Measurements from ENCODE around the gene ZDHHC5. TPM values are rescaled to one million over a fixed set of nuclear protein-coding genes. Genes with fewer than 3 reads are reported as not detected.
"Not testable (repeated sequence)": the region's sequence is repeated elsewhere in the genome, so short reads cannot be mapped to it uniquely, and the experiment has no call there.

The ZDHHC5 gene
- total RNA-seq, 2 experiments from 2014 or later: 76.3 to 78.4 TPM

DNA sequence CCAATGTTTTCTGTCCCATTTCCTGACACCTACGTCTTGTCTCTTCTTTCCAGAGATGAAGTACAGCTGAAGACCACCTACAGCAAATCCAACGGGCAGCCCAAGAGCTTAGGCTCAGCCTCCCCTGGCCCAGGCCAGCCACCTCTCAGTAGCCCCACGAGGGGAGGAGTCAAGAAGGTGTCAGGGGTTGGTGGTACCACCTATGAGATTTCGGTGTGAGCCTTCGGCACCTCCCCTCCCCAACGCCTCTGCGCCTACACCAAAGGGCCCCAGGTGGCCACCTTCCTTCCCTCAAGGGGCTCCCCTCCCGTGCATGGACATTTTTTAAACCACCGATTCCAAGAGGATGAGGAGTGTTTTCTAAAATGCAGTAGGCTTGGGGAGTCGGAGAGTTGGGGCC lies 31.9 kb downstream of the ZDHHC5 start:
- POLR2A ChIA-PET: no interaction called here
- H3K4me1 Mint-ChIP-seq: no peaks in the 10 kb centered on the region
- no peaks in the 10 kb centered on the region for H3K9me3 Mint-ChIP-seq
- DNase-seq: no peak
- H3K4me3 Mint-ChIP-seq: no peak overlapping the region
- no peak overlapping the region for H3K27ac Mint-ChIP-seq
- no peak for ATAC-seq (ENCODE audit: low read depth)
- peaks cover 34% of the 10 kb centered on the region for H3K36me3 Mint-ChIP-seq
- H3K27me3 Mint-ChIP-seq: no peaks in the 10 kb centered on the region

DNA sequence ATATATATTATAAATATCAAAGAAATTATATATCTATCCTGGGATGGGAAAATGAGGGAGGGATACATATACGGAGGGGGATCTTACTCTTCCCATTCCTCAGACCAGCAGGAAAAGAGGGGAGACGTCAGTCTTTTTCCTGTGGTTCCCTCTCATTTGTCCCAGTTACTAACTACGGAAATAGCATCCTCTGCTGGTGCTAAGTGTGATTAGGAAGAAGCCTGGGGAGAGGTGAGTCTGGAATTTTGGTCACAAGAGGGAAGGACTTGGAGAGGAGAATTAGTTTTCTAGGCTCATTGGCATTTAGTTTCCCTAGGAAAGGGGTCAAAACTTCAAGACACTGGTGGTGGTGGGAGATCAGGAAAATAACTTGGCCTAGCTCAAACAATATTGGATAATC lies 32.5 kb downstream of the ZDHHC5 start:
- no peaks in the 10 kb centered on the region for H3K27me3 Mint-ChIP-seq
- H3K9me3 Mint-ChIP-seq: no peaks in the 10 kb centered on the region
- H3K4me1 Mint-ChIP-seq: no peaks in the 10 kb centered on the region
- no peak overlapping the region for H3K4me3 Mint-ChIP-seq
- peaks cover 34% of the 10 kb centered on the region for H3K36me3 Mint-ChIP-seq
- ATAC-seq (ENCODE audit: low read depth): no peak
- H3K27ac Mint-ChIP-seq: no peak overlapping the region
- no peak for DNase-seq
- POLR2A ChIA-PET: interaction anchor here (1.1 kb wide), 1 partner anchor 11 kb away, joined by 4 read pairs; the partner anchor contains the start of gene MED19

DNA sequence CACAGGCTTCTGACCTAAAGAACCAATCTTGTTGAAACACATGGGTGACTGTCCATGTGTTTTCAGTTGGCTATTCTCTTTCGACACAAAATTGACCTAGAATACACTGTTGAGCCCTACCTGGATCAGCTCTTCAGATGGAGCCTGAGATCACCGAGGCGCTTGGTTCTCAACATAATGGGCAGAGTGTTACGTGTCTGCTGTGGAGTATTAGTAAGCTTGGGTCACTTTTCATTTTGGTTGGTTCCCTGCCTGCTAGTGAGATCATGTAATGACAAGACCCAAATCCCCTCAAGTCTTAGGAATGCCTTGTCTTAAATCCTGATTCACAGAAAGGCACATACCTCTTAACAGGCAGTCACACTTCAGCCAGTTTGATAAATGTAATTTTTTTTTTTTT lies 35.4 kb downstream of the ZDHHC5 start:
- no peaks in the 10 kb centered on the region for H3K27me3 Mint-ChIP-seq
- H3K4me3 Mint-ChIP-seq: no peak overlapping the region
- DNase-seq (no peak), ATAC-seq (ENCODE audit: low read depth) (no peak)
- peaks cover 27% of the 10 kb centered on the region for H3K36me3 Mint-ChIP-seq
- H3K27ac Mint-ChIP-seq: no peak overlapping the region
- no peaks in the 10 kb centered on the region for H3K9me3 Mint-ChIP-seq
- H3K4me1 Mint-ChIP-seq: peaks cover 4% of the 10 kb centered on the region
- POLR2A ChIA-PET: interaction anchor here (0.7 to 1.2 kb wide), 3 partner anchors 8 to 36 kb away, joined by 5 to 7 read pairs (median 6); partner anchors contain the start of gene MED19

GRCh38 chr11:57704932-57705331 lies 37.0 kb downstream of the ZDHHC5 start:
- Mint-ChIP-seq H3K4me1 (peaks cover 12% of the 10 kb centered on the region), H3K36me3 (peaks cover 21% of the 10 kb centered on the region), H3K27me3 (no peaks in the 10 kb centered on the region), H3K4me3 (no peak overlapping the region), H3K9me3 (no peaks in the 10 kb centered on the region), H3K27ac (no peak overlapping the region)
- ATAC-seq (ENCODE audit: low read depth): no peak
- DNase-seq: no peak
- POLR2A ChIA-PET: no interaction called here

DNA sequence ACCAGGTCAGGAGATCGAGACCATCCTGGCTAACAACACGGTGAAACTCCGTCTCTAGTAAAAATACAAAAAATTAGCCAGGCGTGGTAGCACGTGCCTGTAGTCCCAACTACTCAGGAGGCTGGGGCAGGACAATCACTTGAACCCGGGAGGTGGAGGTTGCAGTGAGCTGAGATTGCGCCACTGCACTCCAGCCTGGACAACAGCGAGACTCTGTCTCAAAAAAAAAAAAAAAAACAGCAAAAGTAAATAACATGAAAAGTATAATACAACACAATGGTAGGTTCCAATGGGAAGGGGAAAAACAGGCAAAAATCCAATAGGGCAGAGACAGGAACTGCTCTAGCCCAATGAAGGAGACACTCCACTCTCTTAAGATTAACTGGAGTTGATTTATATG lies 37.5 kb downstream of the ZDHHC5 start:
- H3K4me3 Mint-ChIP-seq; ATAC-seq (ENCODE audit: low read depth); H3K9me3 Mint-ChIP-seq; H3K27ac Mint-ChIP-seq; POLR2A ChIA-PET; H3K27me3 Mint-ChIP-seq; DNase-seq: not testable (repeated sequence)
- Mint-ChIP-seq H3K36me3 (peaks cover 22% of the 10 kb centered on the region), H3K4me1 (peaks cover 15% of the 10 kb centered on the region)

DNA sequence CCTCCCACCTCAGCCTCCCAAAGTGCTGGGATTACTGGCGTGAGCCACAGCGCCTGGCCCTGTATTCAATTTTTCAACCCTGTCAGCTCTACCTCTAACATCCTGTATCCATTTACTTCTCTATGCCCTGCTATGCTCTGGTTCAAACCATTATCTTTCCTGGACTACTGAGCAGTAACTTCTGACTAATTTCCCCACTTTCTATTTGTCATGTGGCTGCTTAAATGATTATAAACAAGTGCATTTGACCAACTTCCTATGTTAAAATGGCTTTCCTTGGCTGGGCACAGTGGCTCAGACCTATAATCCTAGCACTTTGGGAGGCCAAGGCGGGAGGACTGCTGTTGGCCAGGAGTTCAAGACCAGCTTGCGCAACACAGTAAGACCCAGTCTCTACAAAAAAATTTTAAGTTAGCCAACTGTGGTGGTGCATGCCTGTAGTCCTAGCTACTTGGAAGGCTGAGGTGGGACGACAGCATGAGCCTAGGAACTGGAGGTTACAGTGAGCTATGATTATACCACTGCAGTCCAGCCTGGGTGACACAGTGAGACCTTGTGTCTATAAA lies 42.0 kb downstream of the ZDHHC5 start:
- DNase-seq (no peak), ATAC-seq (ENCODE audit: low read depth) (no peak)
- Mint-ChIP-seq H3K9me3 (no peaks in the 10 kb centered on the region), H3K27ac (no peak overlapping the region), H3K4me1 (peaks cover 36% of the 10 kb centered on the region), H3K4me3 (no peak overlapping the region), H3K27me3 (no peaks in the 10 kb centered on the region), H3K36me3 (peaks cover 6% of the 10 kb centered on the region)
- POLR2A ChIA-PET: interaction anchor here (1.0 kb wide), 1 partner anchor 8 kb away, joined by 3 read pairs; no protein-coding TSS in a partner anchor

DNA sequence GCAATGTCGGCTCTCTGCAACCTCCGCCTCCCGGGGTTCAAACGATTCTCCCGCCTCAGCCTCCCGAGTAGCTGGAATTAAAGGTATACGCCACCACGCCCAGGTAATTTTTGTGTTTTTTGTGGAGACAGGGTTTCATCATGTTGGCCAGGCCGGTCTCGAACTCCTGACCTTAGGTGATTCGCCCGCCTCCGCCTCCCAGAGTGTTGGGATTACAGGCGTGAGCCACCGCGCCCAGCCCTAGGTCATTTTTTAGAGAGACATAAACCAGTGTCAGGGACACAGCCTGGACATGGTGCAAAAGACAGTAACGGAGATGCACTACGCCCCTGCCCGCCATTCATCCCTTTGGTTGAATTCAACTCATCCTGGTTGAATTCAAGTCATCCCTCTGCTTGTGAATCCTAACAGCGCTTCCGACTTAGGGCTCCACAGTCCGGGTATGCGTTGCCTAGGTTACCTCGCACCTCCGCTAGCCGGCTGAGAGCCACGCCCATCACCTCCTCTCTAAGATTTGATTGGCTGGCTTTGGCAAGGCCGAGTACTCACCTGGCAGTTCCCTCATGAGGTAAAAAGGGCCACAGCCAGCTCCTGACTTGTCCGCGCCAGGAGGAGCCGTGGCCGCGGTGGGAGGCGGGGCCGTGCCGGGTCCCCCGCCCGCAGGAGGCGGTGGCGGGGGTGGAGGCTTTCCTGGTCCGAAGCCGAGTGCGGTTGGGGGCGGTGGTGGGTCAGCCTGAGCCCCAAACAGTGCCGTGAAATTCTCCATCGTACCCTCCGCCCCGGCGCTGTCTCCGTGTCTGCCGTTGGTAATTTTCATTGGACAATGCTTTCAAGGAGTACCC lies 43.7 kb downstream of the ZDHHC5 start, which contains the start of gene MED19:
TSS of gene MED19 (minus strand) at position 802 of the 842 bp plus-strand sequence. CDS start at position 766, 36 bp downstream.
- DNase-seq: peak; percentile 78
- Mint-ChIP-seq H3K27me3 (no peaks in the 10 kb centered on the region), H3K4me3 (peak within 1 kb of the TSS; percentile 97), H3K36me3 (peaks cover 6% of the 10 kb centered on the region), H3K9me3 (no peaks in the 10 kb centered on the region), H3K4me1 (peaks cover 36% of the 10 kb centered on the region), H3K27ac (peak within 1 kb of the TSS; percentile 93)
- ATAC-seq (ENCODE audit: low read depth): peak; percentile 41
- POLR2A ChIA-PET: interaction anchor here (0.6 to 2.9 kb wide), 9 partner anchors 8 to 222 kb away, joined by 3 to 17 read pairs (median 5); partner anchors contain the start of gene SELENOH

DNA sequence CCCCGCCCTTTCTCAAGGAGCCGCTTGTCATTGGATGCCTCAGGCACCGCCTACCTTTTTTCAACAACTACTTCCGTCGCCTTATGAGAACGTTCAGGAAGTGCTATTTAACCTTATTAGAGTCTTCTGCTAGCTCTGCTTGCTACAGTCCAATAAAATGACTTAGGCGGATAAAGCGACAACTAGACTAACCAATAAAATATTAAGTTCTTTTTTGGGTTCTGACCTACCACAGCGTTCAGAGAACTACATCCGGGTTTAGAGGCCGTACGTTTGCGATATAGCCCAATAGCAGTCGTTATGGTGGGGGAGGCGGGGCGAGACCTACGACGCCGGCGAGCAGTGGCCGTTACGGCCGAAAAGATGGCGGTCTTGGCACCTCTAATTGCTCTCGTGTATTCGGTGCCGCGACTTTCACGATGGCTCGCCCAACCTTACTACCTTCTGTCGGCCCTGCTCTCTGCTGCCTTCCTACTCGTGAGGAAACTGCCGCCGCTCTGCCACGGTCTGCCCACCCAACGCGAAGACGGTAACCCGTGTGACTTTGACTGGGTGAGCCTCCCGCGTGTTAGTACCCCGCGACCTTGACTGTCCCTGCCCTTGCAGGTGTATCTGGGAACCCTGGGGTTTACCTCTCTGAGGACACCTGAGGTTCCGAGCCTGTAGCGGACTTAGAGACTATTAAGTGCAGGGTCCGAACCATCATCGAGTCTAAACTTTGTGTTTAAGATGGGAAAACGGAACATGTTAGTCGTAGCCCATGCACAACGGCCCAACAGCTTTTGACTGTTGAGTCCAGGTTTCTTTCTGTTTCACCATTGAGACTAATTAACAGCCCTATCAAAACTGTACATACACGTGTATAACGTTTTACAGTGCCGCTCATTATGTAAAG lies 44.6 kb downstream of the ZDHHC5 start, which contains the start of gene TMX2:
TSS of gene TMX2 (plus strand) at position 338 of the 895 bp plus-strand sequence. CDS start at position 364, 26 bp downstream.
- POLR2A ChIA-PET: interaction anchor here (0.6 to 2.9 kb wide), 9 partner anchors 9 to 223 kb away, joined by 3 to 17 read pairs (median 5); partner anchors contain the start of gene SELENOH
- H3K4me1 Mint-ChIP-seq: peaks cover 36% of the 10 kb centered on the region
- peak within 1 kb of the TSS; percentile 93 for H3K27ac Mint-ChIP-seq
- ATAC-seq (ENCODE audit: low read depth): peak; percentile 96
- no peaks in the 10 kb centered on the region for H3K27me3 Mint-ChIP-seq
- peaks cover 7% of the 10 kb centered on the region for H3K36me3 Mint-ChIP-seq
- peak within 1 kb of the TSS; percentile 97 for H3K4me3 Mint-ChIP-seq
- peak; percentile 86 for DNase-seq
- no peaks in the 10 kb centered on the region for H3K9me3 Mint-ChIP-seq

- H3K27me3 Mint-ChIP-seq: no peaks in the 10 kb centered on the region
- no peaks in the 10 kb centered on the region for H3K9me3 Mint-ChIP-seq
- H3K36me3 Mint-ChIP-seq: peaks cover 8% of the 10 kb centered on the region
- ATAC-seq (ENCODE audit: low read depth) (no peak), DNase-seq (no peak)
- peak overlapping the region; percentile 97 for H3K4me3 Mint-ChIP-seq
- peaks cover 28% of the 10 kb centered on the region for H3K4me1 Mint-ChIP-seq
- H3K27ac Mint-ChIP-seq: peak overlapping the region; percentile 93
- POLR2A ChIA-PET: interaction anchor here (1.0 kb wide), 2 partner anchors 18 to 28 kb away, joined by 6 read pairs; partner anchors contain the start of gene SELENOH
Measured at GRCh38 chr11:57713835-57714234, 45.9 kb downstream of the ZDHHC5 start.

DNA sequence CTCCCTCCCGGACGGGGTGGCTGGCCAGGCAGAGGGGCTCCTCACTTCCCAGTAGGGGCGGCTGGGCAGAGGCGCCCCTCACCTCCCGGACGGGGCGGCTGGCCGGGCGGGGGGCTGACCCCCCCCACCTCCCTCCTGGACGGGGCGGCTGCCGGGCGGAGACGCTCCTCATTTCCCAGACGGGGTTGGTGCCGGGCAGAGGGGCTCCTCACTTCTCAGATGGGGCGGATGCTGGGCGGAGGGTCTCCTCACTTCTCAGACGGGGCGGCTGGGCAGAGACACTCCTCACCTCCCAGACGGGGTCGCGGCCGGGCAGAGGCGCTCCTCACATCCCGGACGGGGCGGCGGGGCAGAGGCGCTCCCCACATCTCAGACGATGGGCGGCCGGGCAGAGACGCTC lies 48.8 kb downstream of the ZDHHC5 start:
- DNase-seq; H3K4me3 Mint-ChIP-seq; H3K27me3 Mint-ChIP-seq; H3K9me3 Mint-ChIP-seq; POLR2A ChIA-PET; H3K27ac Mint-ChIP-seq; ATAC-seq (ENCODE audit: low read depth): not testable (repeated sequence)
- Mint-ChIP-seq H3K4me1 (peaks cover 12% of the 10 kb centered on the region), H3K36me3 (peaks cover 10% of the 10 kb centered on the region)

GRCh38 chr11:57727185-57727584 lies 59.3 kb downstream of the ZDHHC5 start:
- H3K36me3 Mint-ChIP-seq: peaks cover 4% of the 10 kb centered on the region
- no peak for DNase-seq
- H3K4me3 Mint-ChIP-seq: no peak overlapping the region
- POLR2A ChIA-PET: no interaction called here
- no peak for ATAC-seq (ENCODE audit: low read depth)
- H3K9me3 Mint-ChIP-seq: no peaks in the 10 kb centered on the region
- no peak overlapping the region for H3K27ac Mint-ChIP-seq
- peaks cover 5% of the 10 kb centered on the region for H3K4me1 Mint-ChIP-seq
- no peaks in the 10 kb centered on the region for H3K27me3 Mint-ChIP-seq

DNA sequence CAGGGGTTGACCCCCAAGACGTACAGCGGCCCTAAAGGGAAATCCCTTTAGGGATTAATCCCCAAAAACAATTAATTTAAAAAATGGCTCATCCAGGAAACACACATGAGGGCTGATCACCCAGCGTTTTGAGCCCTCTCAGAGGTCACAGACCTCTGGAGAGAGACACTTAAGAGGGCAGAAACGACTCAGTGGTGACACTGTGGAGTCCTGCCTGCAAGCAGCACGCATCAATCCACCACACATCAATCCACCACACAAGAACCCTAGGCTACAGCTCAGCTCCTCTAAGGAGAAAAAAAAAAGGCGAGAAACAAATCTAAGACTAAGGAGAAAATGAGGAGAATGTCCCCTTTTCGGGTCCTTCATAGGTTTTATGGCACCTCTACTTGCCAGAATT lies 60.9 kb downstream of the ZDHHC5 start:
- Mint-ChIP-seq H3K27me3 (no peaks in the 10 kb centered on the region), H3K27ac (no peak overlapping the region), H3K9me3 (no peaks in the 10 kb centered on the region), H3K4me3 (no peak overlapping the region), H3K36me3 (peaks cover 4% of the 10 kb centered on the region), H3K4me1 (peaks cover 5% of the 10 kb centered on the region)
- DNase-seq (no peak), ATAC-seq (ENCODE audit: low read depth) (no peak)
- POLR2A ChIA-PET: no interaction called here

DNA sequence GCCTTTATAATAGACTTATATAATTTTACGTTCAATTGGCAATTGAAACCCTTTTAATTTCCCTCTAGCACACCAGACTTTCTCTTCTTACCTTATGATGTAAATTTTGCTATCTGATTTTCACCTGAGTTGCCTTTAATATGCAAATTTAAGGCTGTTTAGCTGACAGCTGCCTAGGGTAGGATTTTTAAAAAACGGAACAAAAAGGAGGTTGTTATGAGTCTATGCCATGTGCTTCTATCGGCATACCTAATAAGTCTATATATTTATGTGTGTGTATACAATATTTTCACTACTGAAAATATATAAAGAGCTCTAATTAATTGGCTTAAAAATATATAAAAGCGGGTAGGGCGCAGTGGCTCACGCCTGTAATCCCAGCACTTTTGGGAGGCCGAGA lies 61.6 kb downstream of the ZDHHC5 start:
- POLR2A ChIA-PET: no interaction called here
- no peak for ATAC-seq (ENCODE audit: low read depth)
- DNase-seq: no peak
- H3K4me1 Mint-ChIP-seq: peaks cover 5% of the 10 kb centered on the region
- no peak overlapping the region for H3K27ac Mint-ChIP-seq
- H3K27me3 Mint-ChIP-seq: no peaks in the 10 kb centered on the region
- peaks cover 6% of the 10 kb centered on the region for H3K36me3 Mint-ChIP-seq
- no peaks in the 10 kb centered on the region for H3K9me3 Mint-ChIP-seq
- no peak overlapping the region for H3K4me3 Mint-ChIP-seq
